Measurements from ENCODE around the gene FERMT3.

FERMT3 gene

GRCh38 chr11:64249563-64250414 is 43.3 kb downstream of the FERMT3 start:
- no peak for DNase-seq (ENCODE audit: low spot score)

GRCh38 chr11:64250415-64251015 is 44.0 kb downstream of the FERMT3 start:
- DNase-seq (ENCODE audit: low spot score): no peak

GRCh38 chr11:64251016-64251752 is 44.7 kb downstream of the FERMT3 start, which contains the start of gene PLCB3:
PLCB3 (plus strand) TSS chr11:64251530; CDS start chr11:64251650, 120 bp downstream.
- DNase-seq (ENCODE audit: low spot score): peak; percentile 48

GRCh38 chr11:64251753-64252002 is 45.2 kb downstream of the FERMT3 start:
- DNase-seq (ENCODE audit: low spot score): no peak

- DNase-seq (ENCODE audit: low spot score): no peak
These were observed 45.7 kb downstream of the FERMT3 start for GRCh38 chr11:64252003-64252872.

GRCh38 chr11:64253043-64253442 is 46.5 kb downstream of the FERMT3 start:
- DNase-seq (ENCODE audit: low spot score): no peak

- DNase-seq (ENCODE audit: low spot score): no peak
These were observed 47.0 kb downstream of the FERMT3 start for GRCh38 chr11:64253481-64253880.

GRCh38 chr11:64254326-64254725 is 47.8 kb downstream of the FERMT3 start:
- no peak for DNase-seq (ENCODE audit: low spot score)

- DNase-seq (ENCODE audit: low spot score): no peak
These were observed 48.9 kb downstream of the FERMT3 start for GRCh38 chr11:64255135-64256128.

GRCh38 chr11:64256300-64256699 is 49.8 kb downstream of the FERMT3 start:
- DNase-seq (ENCODE audit: low spot score): no peak

- no peak for DNase-seq (ENCODE audit: low spot score)
These were observed 51.8 kb downstream of the FERMT3 start for GRCh38 chr11:64258356-64258755.

GRCh38 chr11:64258946-64259532 is 52.5 kb downstream of the FERMT3 start:
- DNase-seq (ENCODE audit: low spot score): no peak

GRCh38 chr11:64259533-64260067 is 53.1 kb downstream of the FERMT3 start:
- DNase-seq (ENCODE audit: low spot score): no peak

GRCh38 chr11:64260147-64260708 is 53.7 kb downstream of the FERMT3 start:
- DNase-seq (ENCODE audit: low spot score): no peak

GRCh38 chr11:64261556-64262080 is 55.1 kb downstream of the FERMT3 start:
- DNase-seq (ENCODE audit: low spot score): no peak

GRCh38 chr11:64262271-64263002 is 55.9 kb downstream of the FERMT3 start:
- no peak for DNase-seq (ENCODE audit: low spot score)

GRCh38 chr11:64263021-64263946 is 56.8 kb downstream of the FERMT3 start:
- DNase-seq (ENCODE audit: low spot score): no peak

GRCh38 chr11:64263947-64264317 is 57.4 kb downstream of the FERMT3 start:
- no peak for DNase-seq (ENCODE audit: low spot score)

Measured in CD4-positive, alpha-beta T cell treated with Interleukin-6 at 100 ng/mL for 8 hours (primary cell).